ENCODE measurements around the gene NRAS. TPM values are rescaled to one million over a fixed set of nuclear protein-coding genes. Genes with fewer than 3 reads are reported as not detected.
"Not testable (repeated sequence)": the region's sequence is repeated elsewhere in the genome, so short reads cannot be mapped to it uniquely, and the experiment has no call there.

Gene NRAS
- total RNA-seq, 1 donor from 2014 or later: 33.9 TPM

DNA sequence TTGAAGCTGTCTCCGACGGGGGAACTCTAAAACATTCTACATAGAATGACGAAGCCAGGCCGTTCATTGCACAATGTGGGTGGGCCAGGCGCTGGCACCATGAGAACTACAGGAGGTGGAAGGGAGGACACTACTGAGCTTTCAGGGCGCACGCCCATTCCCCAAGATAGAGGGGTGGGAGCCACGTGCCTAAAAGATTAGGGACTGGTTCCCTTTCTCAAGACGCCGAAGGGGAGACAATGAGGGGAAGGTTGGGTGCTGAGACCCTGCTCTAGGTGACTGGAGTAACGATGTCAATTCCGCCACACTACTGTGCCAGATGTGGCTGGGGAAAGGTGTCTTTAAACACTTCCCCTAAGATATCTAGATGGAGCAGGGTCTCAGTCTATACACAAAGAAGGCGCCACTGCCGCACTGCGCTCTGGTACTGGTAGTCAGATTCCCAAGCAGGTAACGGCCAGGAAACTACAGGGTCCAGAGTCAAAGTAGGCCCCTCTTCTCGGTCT is 40.4 kb upstream of the NRAS start:
- peak overlapping the region; percentile 91 for H3K4me3 Mint-ChIP-seq (ENCODE audit: unreplicated experiment)
- peaks cover 3% of the 10 kb centered on the region for H3K9me3 Mint-ChIP-seq (ENCODE audit: low read depth)
- peaks cover 56% of the 10 kb centered on the region for H3K4me1 Mint-ChIP-seq (ENCODE audit: low read depth)
- no peak for DNase-seq (ENCODE audit: low spot score)
- no peaks in the 10 kb centered on the region for H3K27me3 Mint-ChIP-seq (ENCODE audit: low read depth)
- H3K27ac Mint-ChIP-seq (ENCODE audit: unreplicated experiment): peak overlapping the region; percentile 100
- TF ChIP-seq CTCF (IDR thresholded peaks at IDR 0.05): no peak
- peaks cover 4% of the 10 kb centered on the region for H3K36me3 Mint-ChIP-seq (ENCODE audit: low read depth)

DNA sequence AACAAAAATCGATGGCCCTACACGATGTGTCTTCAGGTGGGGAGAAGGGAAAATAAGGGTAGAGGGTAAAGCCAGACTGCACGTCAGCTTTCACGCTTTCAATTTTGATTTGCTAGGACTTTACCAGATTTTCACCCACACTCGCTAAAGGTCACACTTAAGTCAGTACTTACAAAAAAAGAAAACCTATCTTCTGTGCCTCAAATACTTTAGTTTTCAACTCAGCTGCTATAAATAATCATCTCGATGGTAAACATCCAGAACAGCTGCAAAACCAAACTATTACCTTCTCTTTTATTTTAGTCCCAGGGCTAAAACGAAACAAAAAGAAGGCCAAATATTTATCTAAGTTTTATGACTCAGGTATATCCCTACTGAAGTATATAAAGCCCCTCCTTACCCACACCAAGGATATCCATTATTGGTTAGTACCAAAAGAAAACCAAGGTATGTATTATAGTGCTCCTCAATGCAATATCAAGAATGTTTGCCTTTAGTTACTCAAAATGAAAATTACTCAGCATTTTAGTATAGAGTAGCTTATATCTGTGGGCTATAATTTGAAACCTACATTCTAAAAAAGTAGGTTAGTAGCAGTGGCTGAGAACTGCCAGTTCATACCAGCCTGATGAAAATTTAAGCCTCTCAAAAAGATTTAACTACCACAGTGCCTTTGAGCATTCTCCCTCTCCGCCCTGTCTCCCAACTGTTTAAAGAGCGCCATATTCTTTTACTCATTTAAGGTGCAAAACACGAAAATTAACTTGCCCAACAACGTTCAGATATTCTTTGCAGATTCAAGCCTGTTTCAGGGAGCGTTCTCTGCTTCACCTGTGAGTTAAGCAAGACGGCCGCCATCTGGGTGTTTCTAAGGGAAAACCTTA is 39.7 kb upstream of the NRAS start:
- no peak for TF ChIP-seq CTCF (IDR thresholded peaks at IDR 0.05)
- Mint-ChIP-seq H3K27ac (ENCODE audit: unreplicated experiment) (peak overlapping the region; percentile 100), H3K4me3 (ENCODE audit: unreplicated experiment) (peak overlapping the region; percentile 91), H3K9me3 (ENCODE audit: low read depth) (peaks cover 3% of the 10 kb centered on the region), H3K4me1 (ENCODE audit: low read depth) (peaks cover 63% of the 10 kb centered on the region), H3K27me3 (ENCODE audit: low read depth) (no peaks in the 10 kb centered on the region), H3K36me3 (ENCODE audit: low read depth) (peaks cover 4% of the 10 kb centered on the region)
- DNase-seq (ENCODE audit: low spot score): no peak

DNA sequence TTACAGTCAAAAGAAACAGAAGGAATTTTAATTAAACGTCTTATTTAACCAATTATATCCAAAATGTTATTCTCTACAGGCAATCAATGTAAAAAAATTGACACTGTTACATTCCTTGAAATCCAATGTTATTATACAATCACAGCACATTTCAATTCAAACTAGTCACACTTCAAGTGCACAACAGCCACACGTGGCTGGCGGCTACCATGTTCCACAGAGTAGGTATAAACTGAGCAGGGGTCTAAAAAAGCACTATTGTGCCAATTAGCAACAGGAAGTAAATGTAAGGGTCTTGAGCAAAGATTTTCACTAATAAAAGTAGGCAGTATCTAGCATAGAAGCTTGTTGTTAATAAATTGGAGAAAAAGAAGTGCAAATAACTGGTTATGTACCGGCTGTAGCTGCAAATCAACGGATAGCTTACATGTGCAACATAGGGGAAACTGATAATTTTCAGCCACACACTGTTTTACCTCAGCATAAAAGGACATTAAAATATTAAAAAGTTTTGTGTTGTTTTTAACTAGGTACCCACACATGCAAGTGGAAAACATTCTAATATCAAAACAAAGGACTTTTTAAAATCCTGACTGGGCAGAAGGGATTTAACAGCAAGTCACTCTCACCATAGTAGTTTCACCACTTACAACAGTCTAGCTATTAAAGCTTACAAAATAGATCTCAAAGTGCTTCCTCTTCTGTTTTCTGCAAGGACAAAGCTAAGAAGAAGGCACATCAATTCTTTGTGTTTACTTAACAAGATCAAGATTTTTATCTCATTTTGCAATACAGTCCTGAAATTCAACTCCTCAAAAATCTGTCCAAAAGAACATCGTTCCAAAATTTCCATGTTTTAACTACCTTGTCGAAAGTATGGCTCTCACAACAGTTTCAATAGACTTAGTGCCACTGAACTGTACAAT is 38.7 kb upstream of the NRAS start:
- DNase-seq (ENCODE audit: low spot score): no peak
- peak overlapping the region; percentile 100 for H3K27ac Mint-ChIP-seq (ENCODE audit: unreplicated experiment)
- no peaks in the 10 kb centered on the region for H3K27me3 Mint-ChIP-seq (ENCODE audit: low read depth)
- peaks cover 3% of the 10 kb centered on the region for H3K9me3 Mint-ChIP-seq (ENCODE audit: low read depth)
- no peak for TF ChIP-seq CTCF (IDR thresholded peaks at IDR 0.05)
- peaks cover 73% of the 10 kb centered on the region for H3K4me1 Mint-ChIP-seq (ENCODE audit: low read depth)
- H3K36me3 Mint-ChIP-seq (ENCODE audit: low read depth): peaks cover 4% of the 10 kb centered on the region
- H3K4me3 Mint-ChIP-seq (ENCODE audit: unreplicated experiment): peak overlapping the region; percentile 91

GRCh38 chr1:114753702-114754101 is 37.1 kb upstream of the NRAS start:
- DNase-seq (ENCODE audit: low spot score); H3K36me3 Mint-ChIP-seq (ENCODE audit: low read depth); H3K27ac Mint-ChIP-seq (ENCODE audit: unreplicated experiment); H3K27me3 Mint-ChIP-seq (ENCODE audit: low read depth); H3K4me3 Mint-ChIP-seq (ENCODE audit: unreplicated experiment); H3K9me3 Mint-ChIP-seq (ENCODE audit: low read depth): not testable (repeated sequence)
- H3K4me1 Mint-ChIP-seq (ENCODE audit: low read depth): peaks cover 82% of the 10 kb centered on the region

DNA sequence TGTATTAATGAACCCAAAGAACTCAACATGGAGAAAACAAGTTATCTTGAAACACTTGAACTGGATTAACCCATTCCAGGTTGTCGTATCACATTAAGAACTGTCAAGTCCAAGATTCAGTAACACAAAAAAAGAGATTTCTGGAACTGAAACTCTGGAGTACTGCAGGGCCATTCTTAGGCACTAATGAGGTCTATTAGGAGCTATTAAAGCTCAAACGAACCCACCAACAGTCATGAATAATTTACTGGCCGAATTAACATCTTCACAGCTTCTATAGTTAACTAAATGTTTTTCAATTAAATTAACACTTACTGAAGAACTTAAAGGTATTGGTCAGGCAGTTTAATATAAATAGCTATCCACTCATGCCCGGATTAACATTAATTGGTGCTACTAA is 36.6 kb upstream of the NRAS start:
- H3K4me3 Mint-ChIP-seq (ENCODE audit: unreplicated experiment): no peak overlapping the region

More for the DNA sequence above, 36.6 kb upstream of the NRAS start:
- Mint-ChIP-seq H3K27me3 (ENCODE audit: low read depth) (no peaks in the 10 kb centered on the region), H3K9me3 (ENCODE audit: low read depth) (no peaks in the 10 kb centered on the region), H3K27ac (ENCODE audit: unreplicated experiment) (no peak overlapping the region), H3K36me3 (ENCODE audit: low read depth) (peaks cover 12% of the 10 kb centered on the region), H3K4me1 (ENCODE audit: low read depth) (peaks cover 82% of the 10 kb centered on the region)
- DNase-seq (ENCODE audit: low spot score): no peak
- no peak for TF ChIP-seq CTCF (IDR thresholded peaks at IDR 0.05)

Measured in chondrocyte (in vitro differentiated cells).